ENCODE results near the gene OR7C2.

OR7C2 gene

DNA sequence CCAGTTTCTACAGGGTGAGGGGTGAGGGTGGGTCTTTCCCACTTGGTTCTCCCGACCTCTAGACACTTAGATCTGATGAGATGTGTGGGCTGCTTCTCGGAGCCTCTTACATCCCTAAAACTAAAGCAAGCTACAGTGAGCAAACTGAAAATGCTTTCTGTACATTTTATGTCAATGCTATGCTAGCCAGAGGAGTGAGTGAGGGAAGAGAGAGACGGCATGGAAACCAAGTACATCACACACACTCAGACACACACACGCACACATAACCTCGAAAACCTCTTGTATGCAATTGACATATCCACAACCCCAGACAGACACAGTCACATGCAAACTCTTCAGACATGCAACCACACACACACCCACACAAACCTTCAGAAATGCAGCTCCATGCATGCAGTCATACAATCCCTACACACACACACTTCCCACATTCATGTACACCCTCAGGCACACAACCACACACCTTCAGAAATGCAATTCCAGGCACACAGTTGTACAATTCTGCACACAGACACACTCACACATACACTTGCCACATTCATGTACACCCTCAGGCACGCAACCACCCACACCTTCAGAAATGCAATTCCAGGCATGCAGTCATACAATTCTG lies 37.0 kb downstream of the OR7C2 start:
- intact Hi-C loops (cut with DNase I): no loop called here
- peak in 1 of 10 donors; percentile 26 for DNase-seq

DNA sequence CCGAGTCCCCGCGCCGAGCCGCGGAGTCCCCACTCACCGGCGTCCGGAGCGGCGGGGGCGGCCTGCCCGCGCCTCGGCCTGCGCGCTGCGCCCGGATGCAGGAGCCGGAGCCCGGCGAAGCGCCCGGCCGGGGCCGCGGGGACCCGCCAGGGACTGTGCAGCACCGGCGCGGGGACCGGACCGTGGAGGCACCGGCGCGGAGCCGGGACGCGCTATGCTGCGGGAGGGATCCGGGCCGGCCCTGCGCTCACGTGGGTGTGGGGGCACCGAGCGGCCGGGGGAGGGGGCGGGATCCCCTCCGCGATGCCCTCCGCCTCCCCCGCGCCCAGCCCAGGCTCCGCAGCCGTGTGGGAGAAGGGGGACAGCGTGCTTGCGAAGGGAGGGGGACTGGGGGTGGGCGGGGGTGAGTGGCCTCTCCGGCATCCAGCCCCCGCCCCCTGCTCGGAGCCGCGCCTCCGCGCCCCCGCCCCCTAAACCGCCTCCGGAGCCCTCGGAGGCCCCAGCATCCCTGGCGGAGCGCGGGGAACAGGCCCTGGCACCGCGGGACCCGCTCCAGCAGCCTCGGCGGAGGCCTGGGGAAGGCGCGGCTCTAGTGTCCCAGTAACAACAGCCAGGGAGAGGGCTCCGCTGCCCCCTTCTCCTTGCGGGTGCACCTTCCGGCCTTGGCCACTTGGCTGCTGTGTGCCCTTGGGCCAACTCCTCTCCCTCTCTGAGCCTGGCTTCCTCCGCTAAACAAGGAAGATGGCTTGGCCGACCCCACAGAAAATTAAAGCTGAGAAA lies 38.4 kb downstream of the OR7C2 start, which contains the start of gene SLC1A6:
TSS of gene SLC1A6 (minus strand) at position 389 of the 780 bp plus-strand sequence. CDS start 6,954 bp downstream, outside the sequence.
- DNase-seq: peak in 6 of 10 donors; percentile 12 to 89 (median 53)
- intact Hi-C loops (cut with DNase I): no loop called here

DNA sequence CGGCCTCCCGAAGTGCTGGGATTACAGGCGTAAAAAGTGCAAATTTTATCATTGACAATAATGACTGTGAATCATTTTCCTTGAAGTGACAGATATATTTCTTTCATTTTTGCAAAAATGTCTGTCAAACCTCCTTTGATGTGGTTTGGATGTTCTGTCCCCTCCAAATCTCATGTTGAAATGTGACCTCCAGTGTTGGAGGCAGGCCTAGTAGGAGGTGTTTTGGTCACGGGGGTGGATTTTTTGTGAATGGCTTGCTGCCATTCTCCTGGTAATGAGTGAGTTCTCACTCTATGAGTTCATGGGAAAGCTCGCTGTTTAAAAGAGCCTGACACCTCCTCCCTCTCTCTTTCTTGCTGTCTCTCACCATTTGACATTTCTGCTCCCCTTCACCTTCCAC lies 43.8 kb downstream of the OR7C2 start:
- intact Hi-C loops (cut with DNase I): no loop called here
- peak in 1 of 10 donors; percentile 4 for DNase-seq
